Gastrocnemius medialis (tissue), 4 donors: ENCODE measurements around the gene TXLNB.
A peak's percentile ranks its signal among the peaks of the same experiment; 100 is the strongest.

Experiments
- CTCF ChIP-seq, 5 experiments: fragments of 450-650 bp in 3 of 5; fragments of 200-600 bp in 2 of 5; sonication (generic) in 2 of 5; IDR thresholded peaks in 4 of 5; conservative IDR thresholded peaks in 1 of 5; 1 replicate in 4 of 5; 2 replicates in 1 of 5; pipeline ENCODE4 v1.5.1; 2016 to 2019; ENCODE audit warnings: antibody characterized with exemption in 5 of 5, mild to moderate bottlenecking in 3 of 5, moderate library complexity in 3 of 5
- POLR2A ChIP-seq, 2 donors: fragments of 450-650 bp; IDR thresholded peaks; one replicate each; pipeline ENCODE4 v1.6.1; 2017; ENCODE audit warnings: antibody characterized with exemption in 2 of 2, mild to moderate bottlenecking in 2 of 2, moderate library complexity in 2 of 2

DNA sequence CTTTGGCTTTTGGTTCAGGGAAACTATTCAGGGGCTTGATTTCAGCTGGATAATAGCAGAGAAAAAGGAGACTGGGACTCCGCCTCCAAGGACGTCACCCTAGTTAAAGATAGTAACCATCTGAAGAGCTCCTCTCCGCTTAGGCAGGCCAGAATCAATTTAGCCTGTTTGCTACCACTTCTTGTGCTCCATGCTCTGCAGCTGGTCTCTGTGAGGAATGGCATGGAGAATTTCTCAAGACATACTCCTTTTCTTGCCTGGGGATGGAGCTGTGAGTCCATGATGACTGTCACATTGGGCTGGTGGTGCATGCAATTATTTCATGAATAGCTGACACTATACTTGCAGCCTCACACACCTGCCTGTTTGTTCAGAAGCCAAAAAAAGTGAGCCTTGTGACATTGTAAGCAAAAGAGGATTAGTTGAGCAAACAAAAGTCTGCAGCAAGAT is 61.4 kb downstream of the TXLNB start:
- no peak for TF ChIP-seq POLR2A (IDR thresholded peaks at IDR 0.05)
- TF ChIP-seq CTCF (IDR thresholded peaks at IDR 0.05 in 4 of 5, conservative IDR thresholded peaks at IDR 0.05 in 1 of 5) = peak in 1 of 5 experiments; percentile 25
